Kasumi-1 (cell line): ENCODE measurements around the gene ATRNL1.

Source experiments
- DNase-seq, 2 experiments: peaks; one replicate each; lab custom pipeline; 2025; lab: John Stamatoyannopoulos, UW

Gene ATRNL1

DNA sequence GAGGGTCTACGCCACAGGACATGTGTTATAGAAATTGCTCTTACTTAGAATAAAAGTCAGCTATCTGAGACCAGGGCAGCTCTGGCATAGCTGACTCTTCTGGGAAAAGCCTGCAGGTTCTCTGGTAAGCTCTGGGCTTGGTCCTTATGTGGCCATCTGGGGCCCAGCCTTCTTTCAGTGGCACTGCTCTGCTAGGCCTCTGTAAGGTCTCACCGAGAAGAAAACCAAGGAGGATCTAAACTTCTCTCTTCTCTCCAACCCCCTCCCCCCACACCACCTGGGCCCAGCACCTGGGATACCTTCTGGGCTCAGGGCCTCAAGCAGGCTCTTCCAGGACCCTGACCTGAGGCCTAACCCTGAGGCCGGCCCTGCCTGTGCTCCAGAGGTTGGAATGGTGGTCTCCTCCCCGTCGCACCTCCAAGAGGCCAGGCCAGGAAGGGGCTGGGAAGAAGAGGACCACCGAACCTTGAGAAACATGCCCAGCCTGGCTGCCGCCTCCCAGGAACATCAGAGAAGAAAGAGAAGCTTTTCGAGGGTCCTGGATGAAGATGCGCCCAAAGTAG is 856.2 kb downstream of the ATRNL1 start:
- DNase-seq: no peak

GRCh38 chr10:115950320-115950719 is 857.2 kb downstream of the ATRNL1 start:
- DNase-seq: no peak

DNA sequence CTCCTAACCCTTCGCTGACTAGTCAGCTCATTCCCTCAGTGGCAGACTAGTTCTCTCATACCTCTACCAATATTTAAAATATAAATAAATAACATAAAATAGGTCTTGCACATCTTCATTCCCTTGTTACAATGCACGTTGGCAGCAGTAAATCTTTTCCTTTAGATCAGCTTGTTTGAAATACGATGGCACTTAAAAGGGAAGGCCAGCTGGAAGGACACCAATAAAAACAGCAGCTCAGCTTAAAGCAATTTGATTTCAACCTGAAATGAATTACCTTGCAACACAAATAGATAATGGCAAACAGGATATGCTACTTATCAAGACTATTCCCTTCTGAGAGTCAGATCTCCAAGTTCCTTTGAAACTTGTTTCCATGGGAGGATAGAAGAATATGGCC is 858.1 kb downstream of the ATRNL1 start:
- DNase-seq: no peak

DNA sequence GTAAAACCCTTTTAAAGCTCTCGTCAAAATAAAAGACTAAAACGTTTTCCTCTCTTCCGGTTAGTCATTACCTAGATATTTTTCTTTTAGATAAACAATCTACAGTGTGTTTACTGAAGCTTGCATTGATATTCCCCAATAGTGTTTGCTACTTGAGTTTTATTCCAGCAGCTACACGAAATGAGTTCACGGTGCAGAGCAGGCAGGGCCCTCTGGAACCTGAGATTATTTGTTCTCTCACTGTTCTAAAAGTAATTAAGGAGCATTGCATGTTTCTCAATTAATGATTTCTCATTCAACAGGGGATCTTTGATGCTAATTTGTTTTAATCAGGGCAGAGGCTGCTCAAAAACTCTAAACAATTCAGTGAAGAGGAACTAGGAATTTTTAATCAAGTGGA is 860.1 kb downstream of the ATRNL1 start:
- no peak for DNase-seq

- no peak for DNase-seq
Measured at GRCh38 chr10:115953968-115954367, 860.8 kb downstream of the ATRNL1 start.

DNA sequence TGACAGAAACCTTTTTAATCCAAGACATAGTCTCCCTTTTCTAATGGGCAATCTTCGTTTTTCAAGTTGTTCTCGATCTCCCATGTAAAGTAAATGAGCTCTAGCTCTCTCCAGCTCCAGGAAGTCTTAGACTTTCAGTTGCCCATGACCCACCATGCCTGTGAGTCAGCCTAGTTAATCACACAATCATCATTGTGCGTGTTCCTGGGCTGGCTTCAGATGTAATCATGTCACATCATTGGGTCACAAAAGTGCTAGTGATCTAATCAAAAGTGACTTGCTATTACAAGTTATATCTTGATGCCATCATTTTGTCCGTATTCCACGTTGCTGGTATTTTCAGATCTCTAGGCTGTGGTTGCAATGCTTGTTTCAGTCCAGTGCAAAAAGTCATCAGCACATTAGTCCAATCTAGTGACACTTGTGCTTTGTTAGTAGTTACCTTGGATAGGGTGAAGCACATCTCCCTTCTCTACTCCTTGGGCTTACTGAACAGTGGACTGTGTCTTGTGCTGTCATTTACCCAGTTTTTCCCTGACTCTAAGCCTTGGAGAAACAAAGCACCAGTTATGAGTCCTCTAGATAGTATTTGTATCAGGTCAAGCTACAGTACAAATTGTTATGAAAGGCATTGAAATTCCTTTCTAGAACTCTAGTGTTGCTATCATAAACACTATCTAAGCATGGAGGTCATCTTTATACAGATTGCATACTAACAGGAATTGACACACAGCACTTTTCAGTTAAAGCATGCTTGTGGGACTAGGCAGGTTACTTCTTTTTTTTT is 863.3 kb downstream of the ATRNL1 start:
- DNase-seq: no peak

DNA sequence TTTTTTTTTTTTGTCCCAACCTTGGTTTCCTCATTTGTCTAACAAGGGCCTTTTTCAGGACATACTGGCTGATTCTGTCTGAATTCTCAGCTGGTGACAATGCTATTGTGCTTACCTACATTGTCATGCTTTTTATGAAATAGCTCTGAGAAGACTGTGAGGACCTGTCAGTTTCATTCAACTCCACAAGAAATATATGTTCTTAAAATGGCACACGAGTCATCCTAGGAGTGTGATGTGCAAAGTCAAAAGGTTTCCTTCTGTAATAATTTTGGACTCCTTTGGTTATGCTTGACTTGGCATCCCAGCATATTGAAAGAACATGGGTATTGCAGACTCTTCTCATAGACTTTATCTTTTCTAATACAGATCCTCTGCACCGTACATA is 863.8 kb downstream of the ATRNL1 start:
- no peak for DNase-seq

DNA sequence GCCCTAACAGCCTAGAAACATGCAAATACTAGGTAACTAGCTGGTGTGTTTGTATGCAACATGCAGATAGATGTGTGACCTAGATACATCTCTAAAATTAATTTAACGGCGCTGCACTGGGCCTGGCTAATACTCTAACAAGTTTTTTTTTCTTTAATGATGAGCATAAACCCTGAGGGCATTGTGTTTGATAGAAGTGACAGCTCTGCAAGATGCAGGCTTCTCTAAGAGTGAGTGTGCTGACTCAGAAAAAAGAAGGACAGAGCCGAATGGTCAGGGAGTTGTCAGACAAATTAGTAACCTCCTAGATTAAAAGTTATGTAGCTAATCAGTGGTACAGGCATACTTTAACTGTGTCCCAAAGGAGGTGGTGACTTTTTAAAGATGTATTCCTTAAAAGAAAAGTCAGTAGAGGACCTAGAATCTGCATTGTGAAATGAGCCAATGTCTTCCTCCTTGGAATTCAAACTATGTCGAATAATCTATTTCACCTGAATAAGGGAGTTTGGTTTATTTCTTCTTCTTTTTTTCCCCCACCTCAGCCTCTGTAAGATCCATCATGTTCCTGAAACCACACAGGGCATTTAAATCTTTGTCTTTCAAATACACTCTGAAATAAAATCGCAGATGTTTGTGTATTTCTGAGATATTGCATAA is 864.7 kb downstream of the ATRNL1 start:
- no peak for DNase-seq

DNA sequence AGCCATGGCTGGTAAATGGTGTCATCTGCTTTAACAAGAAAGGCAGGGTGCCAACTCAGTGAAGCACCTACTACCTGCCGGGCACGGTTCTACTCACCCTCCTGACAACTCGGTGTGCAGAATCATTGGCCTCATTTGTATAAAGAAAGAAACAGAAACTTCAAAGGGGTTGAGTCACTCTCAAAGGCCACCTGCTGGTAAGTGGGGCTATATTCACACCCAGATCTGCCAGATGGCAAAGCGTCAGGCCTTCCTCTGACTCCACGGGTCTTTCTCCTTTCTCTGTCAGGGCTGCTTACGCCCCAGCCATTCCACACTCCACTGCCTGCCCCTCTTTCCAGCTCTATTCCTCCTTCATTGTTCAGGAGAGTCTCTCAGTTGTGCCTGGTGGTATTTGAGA is 870.7 kb downstream of the ATRNL1 start:
- DNase-seq: no peak

DNA sequence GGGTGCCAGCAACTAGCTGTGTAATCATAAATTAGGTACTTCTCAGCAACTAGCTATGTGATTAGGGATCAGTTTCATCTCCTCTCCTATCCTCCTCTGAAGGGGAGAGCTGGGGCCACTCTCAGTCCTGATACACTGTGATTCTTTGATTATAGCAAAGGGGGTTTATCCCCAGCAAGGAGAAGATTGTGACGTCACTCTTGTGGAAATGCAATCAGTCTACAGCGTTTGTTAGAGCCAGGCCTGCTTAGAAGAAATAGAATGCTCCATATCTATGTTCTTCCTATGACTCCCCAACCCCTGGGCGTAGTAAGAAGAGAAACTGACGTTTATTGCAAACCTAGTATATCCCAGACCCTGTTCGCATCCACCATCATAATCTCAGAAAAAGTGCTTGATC is 871.7 kb downstream of the ATRNL1 start:
- no peak for DNase-seq

GRCh38 chr10:115965376-115965775 is 872.2 kb downstream of the ATRNL1 start:
- no peak for DNase-seq

DNA sequence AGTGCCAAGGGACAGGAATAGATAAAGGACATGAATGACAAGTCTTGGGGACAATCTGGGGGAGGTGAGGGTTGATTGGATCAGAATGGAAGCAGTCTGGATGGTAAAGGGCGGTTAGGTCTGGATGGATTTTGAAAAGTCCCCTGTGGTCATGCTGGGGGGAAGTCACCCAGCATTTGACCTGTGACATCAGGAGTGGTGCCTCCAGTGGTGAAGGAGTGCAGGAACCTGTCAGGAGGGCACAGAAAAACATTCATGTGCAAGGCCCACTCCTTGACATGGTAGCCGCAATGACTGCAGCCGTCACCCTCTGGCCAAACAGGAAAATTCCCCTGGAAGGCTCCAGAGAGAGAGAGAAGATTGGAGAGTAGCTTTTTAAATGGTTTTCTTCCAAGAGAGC is 875.1 kb downstream of the ATRNL1 start:
- no peak for DNase-seq

GRCh38 chr10:115969591-115969990 is 876.4 kb downstream of the ATRNL1 start:
- no peak for DNase-seq

- DNase-seq: no peak
Measured at GRCh38 chr10:115971921-115972320, 878.8 kb downstream of the ATRNL1 start.

GRCh38 chr10:115972426-115972825 is 879.3 kb downstream of the ATRNL1 start:
- DNase-seq: no peak

- DNase-seq: no peak
Measured at GRCh38 chr10:115974351-115974750, 881.2 kb downstream of the ATRNL1 start.

GRCh38 chr10:115974816-115975430 is 881.8 kb downstream of the ATRNL1 start:
- no peak for DNase-seq

- DNase-seq: no peak
Measured at GRCh38 chr10:115975506-115975905, 882.3 kb downstream of the ATRNL1 start.

DNA sequence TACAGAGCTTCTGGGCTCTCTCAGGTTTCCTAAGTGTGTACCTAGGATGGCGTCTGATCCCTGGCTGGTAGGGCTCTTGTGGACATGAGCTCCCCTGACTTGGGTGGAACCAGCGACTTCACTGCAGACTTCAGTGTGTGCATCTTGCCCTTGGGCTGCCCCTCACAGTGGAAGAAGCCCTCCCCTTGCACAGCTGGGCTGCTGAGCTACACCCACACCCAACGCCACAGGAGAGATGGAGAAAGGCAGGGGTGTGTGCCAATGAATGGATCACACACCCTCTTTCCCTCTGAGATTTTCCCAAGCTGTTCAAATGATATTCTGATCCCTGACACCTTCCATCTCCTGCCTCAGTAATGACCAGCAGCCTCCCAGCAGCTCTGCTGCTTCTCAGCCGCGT is 883.2 kb downstream of the ATRNL1 start:
- DNase-seq: no peak

DNA sequence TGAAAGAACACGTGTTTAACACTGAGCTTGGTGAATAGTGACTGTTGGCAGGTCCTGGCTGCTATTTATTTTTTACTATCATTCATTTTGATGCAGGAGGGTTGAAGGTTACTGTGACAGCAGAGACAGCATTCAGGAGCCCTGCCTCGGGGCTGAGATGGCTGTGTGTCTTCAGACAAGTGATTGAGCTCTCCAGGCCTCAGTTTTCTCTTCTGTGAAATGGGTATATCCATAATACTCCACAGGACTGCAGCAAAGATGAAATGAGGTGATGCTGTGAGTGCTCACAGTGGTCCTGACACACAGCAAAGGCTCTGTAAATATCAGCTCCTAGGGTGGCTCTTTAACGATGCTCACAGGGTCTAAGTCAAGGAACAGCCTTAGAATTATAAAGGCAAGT is 884.7 kb downstream of the ATRNL1 start:
- no peak for DNase-seq

GRCh38 chr10:115979576-115979975 is 886.4 kb downstream of the ATRNL1 start:
- no peak for DNase-seq

DNA sequence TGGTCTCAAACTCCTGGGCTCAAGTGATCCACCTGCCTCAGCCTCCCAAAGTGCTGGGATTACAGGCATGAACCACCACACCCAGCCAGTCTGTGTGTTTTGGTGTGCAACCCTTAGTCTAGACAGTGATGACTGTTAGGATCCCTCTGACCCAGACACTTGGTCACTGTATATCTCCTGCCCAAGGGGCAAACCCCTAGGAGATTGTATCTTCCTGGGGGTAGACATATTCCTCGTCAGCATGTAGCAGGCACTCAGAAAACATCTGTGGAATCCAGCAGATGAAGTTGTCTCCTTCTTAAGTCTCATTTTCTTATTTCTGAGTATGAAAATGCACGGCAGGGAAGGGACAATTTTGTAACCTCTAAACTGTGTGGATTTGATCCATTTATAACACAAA is 887.3 kb downstream of the ATRNL1 start:
- DNase-seq: no peak

- no peak for DNase-seq
Measured at GRCh38 chr10:115981081-115981480, 887.9 kb downstream of the ATRNL1 start.
